Effector memory CD4-positive, alpha-beta T cell (primary cell): ENCODE results near the gene TIFAB.
"Not testable (repeated sequence)": the region's sequence is repeated elsewhere in the genome, so short reads cannot be mapped to it uniquely, and the experiment has no call there.

ENCODE experiments used
- DNase-seq, 3 donors: peaks; one replicate each; pipeline ENCODE4 v3.0.0-alpha.2; 2020
- H3K27ac ChIP-seq: 2 replicates; pipeline ENCODE4 v1.7.0; 2013; ENCODE audit warnings: mild to moderate bottlenecking, low read length, moderate library complexity; ENCODE audit not compliant: insufficient read depth, poor library complexity, severe bottlenecking
- H3K27me3 ChIP-seq: replicated peaks from 2 replicates; pipeline ENCODE4 v1.7.0; 2013; ENCODE audit warnings: mild to moderate bottlenecking, low read length; ENCODE audit not compliant: insufficient read depth, control insufficient read depth, poor library complexity, severe bottlenecking
- H3K36me3 ChIP-seq: 2 replicates; pipeline ENCODE4 v1.7.0; 2013; ENCODE audit warnings: mild to moderate bottlenecking, low read length, moderate library complexity; ENCODE audit not compliant: control insufficient read depth, insufficient read depth
- H3K4me1 ChIP-seq: 2 replicates; pipeline ENCODE4 v1.7.0; 2013; ENCODE audit warnings: low read length, mild to moderate bottlenecking; ENCODE audit not compliant: control insufficient read depth, insufficient read depth, poor library complexity, severe bottlenecking
- H3K4me3 ChIP-seq: 2 replicates; pipeline ENCODE4 v1.7.0; 2013; ENCODE audit warnings: low read length, low read depth, mild to moderate bottlenecking; ENCODE audit not compliant: insufficient read depth, poor library complexity, severe bottlenecking
- H3K9me3 ChIP-seq: 2 replicates; pipeline ENCODE4 v1.7.0; 2013; ENCODE audit warnings: mild to moderate bottlenecking, low read length, moderate library complexity; ENCODE audit not compliant: control insufficient read depth
- total RNA-seq, 3 donors: gene quantifications; one replicate each; lab custom pipeline; 2026; lab: John Stamatoyannopoulos, UW

TIFAB gene
- 0 to 0.19 (median 0) reads per million in 3 donors for total RNA-seq

- H3K27me3 ChIP-seq: peaks cover 5% of the 10 kb centered on the region
- no peak for DNase-seq
- no peaks in the 10 kb centered on the region for H3K9me3 ChIP-seq
- H3K4me1 ChIP-seq: no peaks in the 10 kb centered on the region
- H3K4me3 ChIP-seq: no peak within 1 kb of the TSS
- no peaks in the 10 kb centered on the region for H3K36me3 ChIP-seq
- H3K27ac ChIP-seq: no peak within 1 kb of the TSS
These were observed at the start of gene TIFAB for GRCh38 chr5:135452321-135453030. TIFAB (minus strand) TSS chr5:135452351; CDS start chr5:135449939, 2,412 bp downstream.

DNA sequence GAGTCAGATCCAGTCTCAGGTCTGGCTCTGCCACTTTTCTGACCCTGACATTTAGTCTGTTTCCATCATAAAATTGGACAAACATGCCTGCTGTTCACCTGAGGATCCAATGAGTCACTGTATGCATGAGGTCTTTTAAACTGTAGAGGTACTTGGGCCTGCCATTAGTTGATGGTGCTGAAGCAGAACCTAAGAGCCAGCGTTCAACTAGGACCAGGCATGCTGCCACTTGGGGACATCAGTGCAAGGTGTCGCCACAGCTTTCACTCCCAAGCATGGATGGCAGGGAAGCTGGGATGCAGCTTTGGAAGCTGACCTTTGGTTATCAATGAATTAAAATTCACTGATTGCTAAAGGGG is 46.5 kb upstream of the TIFAB start:
- no peaks in the 10 kb centered on the region for H3K4me1 ChIP-seq
- no peak overlapping the region for H3K4me3 ChIP-seq
- DNase-seq: no peak
- H3K9me3 ChIP-seq: no peaks in the 10 kb centered on the region
- H3K27me3 ChIP-seq: peaks cover 3% of the 10 kb centered on the region
- H3K36me3 ChIP-seq: no peaks in the 10 kb centered on the region
- no peak overlapping the region for H3K27ac ChIP-seq

DNA sequence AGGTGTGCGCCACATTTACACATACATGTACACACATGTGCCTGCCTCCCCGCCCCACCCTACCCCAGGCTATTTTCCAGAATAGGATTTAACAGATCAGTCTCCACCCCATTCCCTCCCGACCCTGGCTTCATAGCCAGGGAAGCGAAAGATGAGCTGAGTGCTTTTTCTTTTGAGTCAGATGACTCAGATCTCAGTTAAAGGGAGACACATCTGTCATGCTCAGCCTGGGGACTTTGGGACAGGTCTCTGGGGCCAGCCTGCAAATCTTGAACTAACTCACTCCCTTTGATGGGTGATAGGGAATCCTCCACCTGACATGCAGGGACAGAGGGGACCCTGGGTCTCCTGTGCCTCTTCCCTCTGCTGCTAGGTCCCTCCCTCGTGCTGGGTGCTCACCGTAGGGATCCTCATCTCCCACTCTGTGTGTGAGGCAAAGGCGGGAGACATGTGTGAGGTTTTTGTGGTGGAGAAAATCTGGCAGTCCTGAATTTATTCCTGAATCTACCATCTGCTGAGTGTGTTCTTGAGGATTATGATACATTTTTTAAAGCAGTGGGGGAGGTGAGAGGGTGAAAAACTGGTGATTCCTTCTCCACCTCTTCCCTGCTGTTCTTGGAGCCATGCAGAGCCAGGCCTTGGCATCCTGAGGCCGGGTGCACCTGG is 46.0 kb upstream of the TIFAB start:
- H3K27ac ChIP-seq: no peak overlapping the region
- DNase-seq: no peak
- no peak overlapping the region for H3K4me3 ChIP-seq
- no peaks in the 10 kb centered on the region for H3K36me3 ChIP-seq
- peaks cover 3% of the 10 kb centered on the region for H3K27me3 ChIP-seq
- no peaks in the 10 kb centered on the region for H3K4me1 ChIP-seq
- H3K9me3 ChIP-seq: no peaks in the 10 kb centered on the region

DNA sequence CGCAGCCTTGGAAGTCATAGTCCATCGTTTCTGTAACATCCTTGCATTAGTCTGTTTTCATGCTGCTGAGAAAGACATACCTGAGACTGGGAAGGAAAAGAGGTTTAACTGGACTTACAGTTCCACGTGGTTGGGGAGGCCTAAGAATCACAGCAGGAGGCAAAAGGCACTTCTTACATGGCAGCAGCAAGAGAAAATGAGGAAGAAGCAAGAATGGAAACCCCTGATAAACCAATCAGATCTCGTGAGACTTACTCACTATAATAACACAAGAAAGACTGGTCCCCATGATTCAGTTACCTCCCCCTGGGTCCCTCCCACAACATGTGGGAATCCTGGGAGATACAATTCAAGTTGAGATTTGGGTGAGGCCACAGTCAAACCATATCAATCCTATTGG is 43.4 kb upstream of the TIFAB start:
- peaks cover 14% of the 10 kb centered on the region for H3K27me3 ChIP-seq
- H3K36me3 ChIP-seq, H3K4me3 ChIP-seq, H3K27ac ChIP-seq, H3K4me1 ChIP-seq, H3K9me3 ChIP-seq, DNase-seq: not testable (repeated sequence)

DNA sequence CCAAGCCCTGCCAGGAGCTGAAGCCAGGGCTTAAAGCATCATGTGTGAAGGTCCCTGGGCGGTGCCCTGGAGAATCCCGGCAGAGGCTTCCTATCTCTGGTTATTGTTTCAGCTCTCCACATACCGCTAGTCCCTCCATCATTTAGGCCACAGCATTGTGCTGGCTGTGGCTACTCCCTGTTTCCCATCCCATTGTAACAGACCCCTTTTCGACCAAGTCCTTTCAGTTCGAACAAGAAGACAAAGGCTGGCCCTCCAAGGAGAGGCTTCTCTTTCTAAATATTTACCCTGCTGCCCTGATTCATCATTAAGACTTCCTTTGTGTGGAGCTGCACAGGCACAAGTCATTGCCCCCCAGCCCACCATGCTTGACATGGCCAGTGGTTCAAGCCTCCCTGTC is 42.0 kb upstream of the TIFAB start:
- H3K9me3 ChIP-seq: no peaks in the 10 kb centered on the region
- no peak for DNase-seq
- H3K4me3 ChIP-seq: no peak overlapping the region
- H3K4me1 ChIP-seq: no peaks in the 10 kb centered on the region
- no peaks in the 10 kb centered on the region for H3K36me3 ChIP-seq
- H3K27ac ChIP-seq: no peak overlapping the region
- H3K27me3 ChIP-seq: peaks cover 25% of the 10 kb centered on the region

DNA sequence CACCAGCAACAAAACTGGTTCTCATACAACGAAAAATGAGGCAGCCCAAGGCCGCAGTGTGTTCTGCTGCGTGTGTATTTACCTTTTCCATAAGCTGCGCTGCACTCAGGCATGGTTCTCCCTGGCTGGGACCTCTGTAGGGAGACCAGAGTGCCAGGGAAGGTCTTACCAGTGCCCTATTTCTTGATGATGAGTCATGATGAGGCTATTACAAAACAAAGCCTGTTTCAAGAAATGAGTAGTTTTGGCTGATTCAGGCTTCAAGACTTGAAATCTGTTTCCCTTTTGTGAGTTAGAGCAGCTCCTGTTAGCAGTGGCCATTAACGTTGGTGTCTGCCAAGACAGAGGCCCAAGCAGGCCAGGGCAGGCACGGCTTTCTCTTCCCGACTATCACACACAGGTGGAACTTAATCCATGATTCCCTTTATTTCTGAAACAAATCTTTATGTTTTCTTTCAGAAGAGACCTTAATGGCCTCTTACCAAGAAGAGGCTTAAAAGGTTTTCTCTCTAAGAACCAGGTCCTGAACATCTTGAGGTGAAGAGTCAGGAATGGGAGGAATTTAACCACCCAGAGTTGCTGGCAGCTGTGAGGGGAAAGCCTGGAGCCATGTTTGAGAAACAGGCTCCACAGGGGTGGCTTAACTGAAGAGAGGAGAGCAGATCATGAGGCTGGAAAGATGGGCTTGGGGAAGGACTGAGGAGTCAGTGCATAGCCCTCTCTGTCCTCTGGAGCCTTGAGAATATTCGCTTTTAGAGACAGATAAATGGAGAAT is 41.4 kb upstream of the TIFAB start:
- Histone ChIP-seq H3K27me3 (peaks cover 25% of the 10 kb centered on the region), H3K4me1 (no peaks in the 10 kb centered on the region), H3K9me3 (no peaks in the 10 kb centered on the region), H3K36me3 (no peaks in the 10 kb centered on the region), H3K4me3 (no peak overlapping the region), H3K27ac (no peak overlapping the region)
- no peak for DNase-seq

DNA sequence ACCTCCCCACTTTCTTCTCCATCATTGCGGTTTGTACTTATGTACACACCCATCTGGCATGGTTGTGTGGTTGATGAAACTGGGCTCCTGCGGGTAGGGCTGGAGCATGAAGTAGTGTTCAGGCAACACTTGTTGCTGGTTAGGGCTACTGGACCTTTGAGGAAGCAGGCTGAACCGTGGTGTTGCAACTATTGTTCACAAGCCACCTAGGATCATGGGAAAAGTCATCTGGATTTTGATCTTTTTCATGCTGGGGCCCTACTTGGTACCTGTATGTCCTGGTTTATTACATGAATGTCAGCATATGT is 40.1 kb upstream of the TIFAB start:
- H3K27me3 ChIP-seq: peaks cover 35% of the 10 kb centered on the region
- H3K36me3 ChIP-seq: no peaks in the 10 kb centered on the region
- no peak for DNase-seq
- H3K4me1 ChIP-seq: no peaks in the 10 kb centered on the region
- H3K4me3 ChIP-seq: no peak overlapping the region
- no peak overlapping the region for H3K27ac ChIP-seq
- H3K9me3 ChIP-seq: no peaks in the 10 kb centered on the region

DNA sequence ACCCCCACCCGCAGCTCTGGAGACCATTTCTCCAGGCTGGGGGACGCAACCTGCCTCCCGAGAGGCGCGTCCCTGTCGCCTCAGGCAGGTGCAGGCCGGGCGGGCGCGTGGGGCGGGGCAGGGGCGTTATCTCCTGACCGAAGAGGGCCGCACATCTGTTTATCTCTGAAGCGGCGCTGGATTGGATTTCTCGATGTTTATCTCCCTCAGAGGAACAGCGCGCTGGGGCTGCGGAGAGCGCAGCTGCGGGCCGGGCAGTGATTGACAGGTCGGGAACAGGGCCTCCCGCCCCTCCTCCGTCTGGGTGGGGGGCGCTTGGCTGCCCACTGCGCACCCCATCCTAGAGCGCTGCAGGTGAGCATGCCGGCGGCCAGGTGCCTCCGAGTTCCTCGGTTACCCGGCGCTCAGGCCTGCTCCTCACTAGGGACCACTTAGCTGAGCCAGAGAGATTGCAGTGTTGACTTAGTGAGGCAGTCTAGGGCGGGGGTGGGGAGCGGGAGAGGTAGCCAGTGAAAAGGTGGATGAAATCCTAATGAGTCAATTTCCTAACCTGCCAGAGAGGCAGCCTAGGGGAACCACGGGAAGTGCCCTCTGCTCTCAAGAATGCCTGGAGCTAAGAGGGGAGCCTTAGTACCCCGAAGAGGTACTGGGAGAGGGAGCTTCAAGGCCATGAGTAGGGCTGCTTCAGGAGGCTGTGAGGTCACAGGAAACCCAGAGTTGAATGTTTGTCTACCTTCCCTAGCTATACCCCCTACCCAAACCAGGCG is 39.6 kb upstream of the TIFAB start:
- Histone ChIP-seq H3K27ac (no peak overlapping the region), H3K4me3 (no peak overlapping the region), H3K36me3 (no peaks in the 10 kb centered on the region), H3K9me3 (no peaks in the 10 kb centered on the region), H3K27me3 (peaks cover 36% of the 10 kb centered on the region), H3K4me1 (no peaks in the 10 kb centered on the region)
- no peak for DNase-seq

- no peaks in the 10 kb centered on the region for H3K36me3 ChIP-seq
- peaks cover 36% of the 10 kb centered on the region for H3K27me3 ChIP-seq
- no peak for DNase-seq
These were observed 38.9 kb upstream of the TIFAB start for GRCh38 chr5:135491038-135491551.

More at GRCh38 chr5:135491038-135491551, 38.9 kb upstream of the TIFAB start:
- no peaks in the 10 kb centered on the region for H3K4me1 ChIP-seq
- no peak overlapping the region for H3K27ac ChIP-seq
- H3K9me3 ChIP-seq: no peaks in the 10 kb centered on the region
- H3K4me3 ChIP-seq: no peak overlapping the region
